Mesothelial cell of epicardium (in vitro differentiated cells): ENCODE measurements around the gene NAT10. TPM values are rescaled to one million over a fixed set of nuclear protein-coding genes. Genes with fewer than 3 reads are reported as not detected.

Experiments
- DNase-seq, 2 experiments: peaks; one replicate each; pipeline ENCODE4 v3.0.0; 2021; ENCODE audit warnings: low spot score in 2 of 2; ENCODE audit not compliant: unreplicated experiment in 2 of 2
- H3K27ac Mint-ChIP-seq: 2 replicates; pipeline ENCODE4 v1.8.0; 2021; ENCODE audit warnings: mixed read lengths
- H3K27me3 Mint-ChIP-seq: 2 replicates; pipeline ENCODE4 v1.8.0; 2021; ENCODE audit warnings: low read depth, mixed read lengths
- H3K36me3 Mint-ChIP-seq: 2 replicates; pipeline ENCODE4 v1.8.0; 2021; ENCODE audit warnings: mixed read lengths
- H3K4me1 Mint-ChIP-seq: 2 replicates; pipeline ENCODE4 v1.8.0; 2021; ENCODE audit warnings: mixed read lengths
- H3K4me3 Mint-ChIP-seq: 2 replicates; pipeline ENCODE4 v1.8.0; 2021; ENCODE audit warnings: mild to moderate bottlenecking, moderate library complexity, mixed read lengths
- H3K9me3 Mint-ChIP-seq: 2 replicates; pipeline ENCODE4 v1.8.0; 2021; ENCODE audit warnings: mixed read lengths
- CTCF ChIP-seq: fragments of 200-600 bp; sonication (generic); IDR thresholded peaks from one replicate; pipeline ENCODE4 v1.5.0; 2021; ENCODE audit warnings: antibody characterized with exemption; ENCODE audit not compliant: unreplicated experiment
- total RNA-seq: library from RNA; stranded (reverse); gene quantifications from 3 replicates; pipeline ENCODE4 v1.2.1, GENCODE V29; 2021

Gene NAT10
- total RNA-seq, 1 donor from 2014 or later = 61.7 TPM

GRCh38 chr11:34161812-34162492, 56.5 kb downstream of the NAT10 start:
- Mint-ChIP-seq H3K36me3 (no peaks in the 10 kb centered on the region), H3K4me1 (peaks cover 6% of the 10 kb centered on the region), H3K4me3 (no peak overlapping the region), H3K9me3 (no peaks in the 10 kb centered on the region), H3K27ac (no peak overlapping the region), H3K27me3 (no peaks in the 10 kb centered on the region)
- DNase-seq = no peak
- TF ChIP-seq CTCF = no peak

GRCh38 chr11:34162493-34162820, 57.0 kb downstream of the NAT10 start:
- no peaks in the 10 kb centered on the region for H3K36me3 Mint-ChIP-seq

DNA sequence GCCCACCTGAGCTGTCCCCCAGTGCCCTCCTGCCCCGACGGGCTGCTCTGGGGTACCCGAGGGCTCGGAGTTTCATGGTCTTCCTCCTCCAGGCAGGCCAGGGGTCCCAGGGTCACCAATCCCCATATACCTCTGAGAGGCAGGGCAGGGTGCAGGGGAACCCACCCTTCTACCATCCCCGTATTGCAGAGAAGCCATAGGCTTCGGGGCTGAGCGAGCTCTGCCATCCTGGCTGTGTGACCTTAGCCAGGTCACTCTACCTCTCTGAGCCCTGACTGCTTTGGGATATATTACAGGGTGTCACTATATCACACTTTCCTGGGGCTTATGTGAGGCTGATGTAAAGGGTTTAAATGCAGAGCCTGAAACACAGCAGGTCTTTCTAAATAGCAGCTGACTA, 57.4 kb downstream of the NAT10 start:
- Mint-ChIP-seq H3K9me3 (no peaks in the 10 kb centered on the region), H3K4me3 (no peak overlapping the region), H3K4me1 (peaks cover 6% of the 10 kb centered on the region), H3K27me3 (no peaks in the 10 kb centered on the region), H3K36me3 (no peaks in the 10 kb centered on the region), H3K27ac (no peak overlapping the region)
- no peak for TF ChIP-seq CTCF
- DNase-seq = no peak

More at GRCh38 chr11:34162493-34162820, 57.0 kb downstream of the NAT10 start:
- no peak for DNase-seq
- peaks cover 6% of the 10 kb centered on the region for H3K4me1 Mint-ChIP-seq
- no peaks in the 10 kb centered on the region for H3K27me3 Mint-ChIP-seq
- no peak overlapping the region for H3K27ac Mint-ChIP-seq
- no peak overlapping the region for H3K4me3 Mint-ChIP-seq
- no peaks in the 10 kb centered on the region for H3K9me3 Mint-ChIP-seq
- no peak for TF ChIP-seq CTCF

DNA sequence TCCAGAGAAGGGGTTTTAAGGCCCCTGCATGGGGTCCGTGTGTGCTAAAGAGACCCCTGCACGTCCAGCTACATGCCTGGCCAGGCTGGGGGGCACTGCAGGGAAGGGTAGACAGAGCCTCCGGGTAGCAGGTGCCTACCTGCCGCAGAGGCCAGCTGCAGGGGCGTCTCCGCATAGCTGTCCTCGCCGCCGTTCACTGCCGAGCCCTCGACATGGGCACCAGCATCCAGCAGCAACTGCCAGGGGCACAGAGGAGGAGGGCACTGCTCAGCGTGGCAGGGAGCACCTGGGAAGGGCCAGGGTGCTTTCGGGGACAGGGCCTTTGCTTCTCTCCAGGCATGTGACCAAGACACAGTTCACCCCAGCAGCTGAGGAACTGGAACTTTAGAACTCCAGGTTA, 59.7 kb downstream of the NAT10 start:
- TF ChIP-seq CTCF = no peak
- H3K9me3 Mint-ChIP-seq = no peaks in the 10 kb centered on the region
- H3K27ac Mint-ChIP-seq = no peak overlapping the region
- no peak overlapping the region for H3K4me3 Mint-ChIP-seq
- H3K27me3 Mint-ChIP-seq = no peaks in the 10 kb centered on the region
- no peaks in the 10 kb centered on the region for H3K36me3 Mint-ChIP-seq
- H3K4me1 Mint-ChIP-seq = peaks cover 18% of the 10 kb centered on the region
- DNase-seq = no peak

DNA sequence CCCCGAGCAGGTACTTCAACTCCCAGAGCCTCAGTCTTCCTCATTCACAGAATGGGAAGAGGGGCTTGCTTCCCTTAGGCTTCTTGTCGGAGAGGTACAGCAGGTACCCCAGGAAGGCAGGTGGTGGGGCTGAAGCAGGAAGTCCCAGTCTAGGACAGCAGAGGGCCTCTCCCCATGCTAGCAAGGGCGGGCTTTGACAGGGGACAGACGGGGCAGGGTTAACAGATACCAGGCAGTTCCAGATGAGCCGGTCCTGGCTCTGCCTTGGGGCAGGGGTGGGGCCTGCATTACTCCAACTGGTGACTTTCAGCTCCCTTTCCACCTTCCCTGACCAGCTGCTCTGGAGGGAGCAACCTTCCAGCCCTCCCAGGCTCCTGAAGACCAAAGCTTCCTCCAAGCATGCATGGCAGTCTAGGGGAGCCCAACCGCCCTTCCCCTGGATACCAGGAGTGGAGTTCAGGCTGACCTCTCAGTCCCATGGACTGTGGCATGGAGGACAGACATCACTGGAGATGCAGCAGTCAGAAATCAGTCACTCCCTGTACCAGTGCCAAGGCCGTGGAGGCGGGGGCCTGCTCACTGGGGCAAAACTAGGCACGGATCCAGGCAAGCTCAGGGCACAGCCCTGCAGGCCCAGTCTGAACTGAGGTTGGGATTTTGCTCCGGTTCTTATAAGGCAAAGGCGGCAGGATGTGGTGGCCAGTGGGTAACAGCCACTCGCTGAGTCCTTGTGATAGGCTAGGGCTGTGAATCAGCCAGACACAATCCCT, 60.5 kb downstream of the NAT10 start:
- no peaks in the 10 kb centered on the region for H3K36me3 Mint-ChIP-seq
- H3K9me3 Mint-ChIP-seq = no peaks in the 10 kb centered on the region
- no peaks in the 10 kb centered on the region for H3K27me3 Mint-ChIP-seq
- DNase-seq = no peak
- H3K4me3 Mint-ChIP-seq = no peak overlapping the region
- no peak for TF ChIP-seq CTCF
- peaks cover 18% of the 10 kb centered on the region for H3K4me1 Mint-ChIP-seq
- H3K27ac Mint-ChIP-seq = no peak overlapping the region
